HepG2 (cell line): ENCODE measurements around the gene CPEB3. TPM values are rescaled to one million over a fixed set of nuclear protein-coding genes. Genes with fewer than 3 reads are reported as not detected.

ENCODE experiments used
- ARNT2 ChIP-seq: sonication (generic); formaldehyde crosslinking; IDR thresholded peaks from 2 replicates; pipeline ENCODE4 v1.8.0; 2022; ENCODE audit warnings: mild to moderate bottlenecking, low read depth, missing genetic modification reagents, moderate library complexity
- ASH2L ChIP-seq: fragments of 300-600, 200-600 bp; sonication (generic); IDR thresholded peaks from 2 replicates; pipeline ENCODE4 v1.7.0; 2017; ENCODE audit warnings: low read depth, mild to moderate bottlenecking, moderate library complexity, mixed read lengths, low read length; ENCODE audit not compliant: insufficient read length
- DR1 ChIP-seq: sonication (generic); formaldehyde crosslinking; IDR thresholded peaks from 2 replicates; pipeline ENCODE4 v1.8.0; 2021; ENCODE audit warnings: mild to moderate bottlenecking, missing genetic modification reagents, inconsistent platforms
- GABPB1 ChIP-seq: IDR thresholded peaks from 2 replicates; pipeline ENCODE4 v1.6.1; 2016; ENCODE audit warnings: mild to moderate bottlenecking, missing genetic modification reagents, moderate library complexity, missing compliant biosample characterization
- KLF13 ChIP-seq: sonication (generic); formaldehyde crosslinking; IDR thresholded peaks from 2 replicates; pipeline ENCODE4 v1.4.0; 2020; ENCODE audit warnings: mild to moderate bottlenecking, missing genetic modification reagents
- MLXIP ChIP-seq: sonication (generic); formaldehyde crosslinking; IDR thresholded peaks from 2 replicates; pipeline ENCODE4 v1.9.0; 2021; ENCODE audit warnings: missing genetic modification reagents, borderline replicate concordance
- NFIB ChIP-seq: sonication (generic); formaldehyde crosslinking; IDR thresholded peaks from 2 replicates; pipeline ENCODE4 v1.9.0; 2021; ENCODE audit warnings: missing genetic modification reagents, mild to moderate bottlenecking, borderline replicate concordance
- NR2F1 ChIP-seq, 2 experiments: fragments of 450-650 bp in 1 of 2; formaldehyde crosslinking in 1 of 2; IDR thresholded peaks; 2 replicates each; pipeline versions ENCODE4 v1.5.0 to v1.6.1; 2016 to 2020; ENCODE audit warnings: mild to moderate bottlenecking in 1 of 2, missing compliant biosample characterization in 1 of 2, missing genetic modification reagents in 1 of 2, moderate library complexity in 1 of 2
- NRL ChIP-seq: sonication (generic); formaldehyde crosslinking; IDR thresholded peaks from 2 replicates; pipeline ENCODE4 v1.5.0; 2020; ENCODE audit warnings: missing genetic modification reagents, mild to moderate bottlenecking, moderate library complexity, borderline replicate concordance
- PAWR ChIP-seq: sonication (generic); formaldehyde crosslinking; IDR thresholded peaks from 2 replicates; pipeline ENCODE4 v1.4.0; 2020; ENCODE audit warnings: missing genetic modification reagents, mild to moderate bottlenecking, borderline replicate concordance
- SAFB2 ChIP-seq: sonication (generic); formaldehyde crosslinking; IDR thresholded peaks from 2 replicates; pipeline ENCODE4 v1.5.1; 2020; ENCODE audit warnings: missing genetic modification reagents, low read depth, mild to moderate bottlenecking, borderline replicate concordance
- SSRP1 ChIP-seq: IDR thresholded peaks from 2 replicates; pipeline ENCODE4 v1.6.1; 2016; ENCODE audit warnings: control low read depth
- U2AF1 ChIP-seq: fragments of 200-400 bp; formaldehyde crosslinking; optimal IDR thresholded peaks from 2 replicates; pipeline ENCODE3; 2017; ENCODE audit warnings: mild to moderate bottlenecking, low read depth, low read length
- ZBTB40 ChIP-seq, 2 experiments: fragments of 450-650 bp in 1 of 2; sonication (generic) in 1 of 2; formaldehyde crosslinking in 1 of 2; IDR thresholded peaks; 2 replicates each; pipeline versions ENCODE4 v1.6.1 to v1.8.0; 2016 to 2022; ENCODE audit warnings: antibody characterized with exemption in 1 of 2, mild to moderate bottlenecking in 1 of 2, missing genetic modification reagents in 1 of 2
- ZC3H4 ChIP-seq: sonication (generic); formaldehyde crosslinking; IDR thresholded peaks from 2 replicates; pipeline ENCODE4 v1.4.0; 2020; ENCODE audit warnings: missing genetic modification reagents, borderline replicate concordance
- ZFP62 ChIP-seq: sonication (generic); formaldehyde crosslinking; IDR thresholded peaks from 2 replicates; pipeline ENCODE4 v1.4.0; 2020; ENCODE audit warnings: missing genetic modification reagents
- ZNF143 ChIP-seq: sonication (generic); formaldehyde crosslinking; IDR thresholded peaks from 2 replicates; pipeline ENCODE4 v1.4.0; 2020; ENCODE audit warnings: missing genetic modification reagents
- ZNF326 ChIP-seq: sonication (generic); formaldehyde crosslinking; IDR thresholded peaks from 2 replicates; pipeline ENCODE4 v1.4.0; 2020; ENCODE audit warnings: missing genetic modification reagents, borderline replicate concordance
- polyA plus RNA-seq, 8 experiments: library from polyadenylated mRNA; depleted of rRNA in 3 of 8; stranded (reverse) in 7 of 8; unstranded in 1 of 8; fragments of >200 nt; fragmentation: Illumina TruSeq in 4 of 8; extraction: Trizol in 4 of 8; gene quantifications; 2 replicates each; pipeline versions ENCODE4 v1.2.1 to v1.2.3, GENCODE V29; 2011 to 2016; ENCODE audit warnings: low read depth in 4 of 8, missing spikeins in 1 of 8, mixed read lengths in 1 of 8; ENCODE audit not compliant: insufficient read depth in 1 of 8
- total RNA-seq, 5 experiments: library from RNA; depleted of rRNA; stranded (reverse); fragments of >200 nt; fragmentation: Illumina TruSeq; extraction: Trizol; gene quantifications; 2 replicates each; pipeline ENCODE4 v1.2.3, GENCODE V29; 2016; ENCODE audit warnings: low read depth in 1 of 5

Gene CPEB3
- total and polyA plus RNA-seq, 2 of the 13 experiments (the other 11 are each of a cell fraction or from before 2014, with no cell fraction given), result 0.66 to 0.70 TPM

- TF ChIP-seq ARNT2 (CRISPR knock-in tag) (no peak), ZNF326 (CRISPR knock-in tag) (no peak), SSRP1 (no peak), KLF13 (CRISPR knock-in tag) (no peak), NR2F1 (CRISPR knock-in tag; IDR thresholded peaks at IDR 0.05) (no peak), ZBTB40 (IDR thresholded peaks at IDR 0.05) (no peak), ZBTB40 (CRISPR knock-in tag; IDR thresholded peaks at IDR 0.05) (no peak), GABPB1 (peak; percentile 16; the same call in 1 of the 2 replicates), MLXIP (CRISPR knock-in tag) (no peak), ZC3H4 (CRISPR knock-in tag) (no peak), NRL (CRISPR knock-in tag) (no peak), ZFP62 (CRISPR knock-in tag) (no peak), DR1 (CRISPR knock-in tag) (no peak), ZNF143 (no peak), U2AF1 (no peak), PAWR (CRISPR knock-in tag) (no peak), SAFB2 (CRISPR knock-in tag) (no peak), NFIB (CRISPR knock-in tag) (no peak), ASH2L (no peak)
These were observed 203.0 kb downstream of the CPEB3 start (continued) for GRCh38 chr10:92087750-92088395.
